Stimulated activated naive CD8-positive, alpha-beta T cell treated with anti-CD3 and anti-CD28 coated beads, Interleukin-15, amount 100 ng/mL, for 72 hours (primary cell): ENCODE results near the gene CFAP299.
"Not testable (repeated sequence)": the region's sequence is repeated elsewhere in the genome, so short reads cannot be mapped to it uniquely, and the experiment has no call there.

Experiments used
- ATAC-seq: fragments of 150-1000 bp; cut with Tn5 transposase; 2 replicates; pipeline ENCODE4 v1.10.0; 2021; ENCODE audit warnings: mild to moderate bottlenecking, moderate library complexity
- DNase-seq, 2 donors: peaks; one replicate each; pipeline ENCODE4 v3.0.0; 2021 to 2022
- H3K27ac Mint-ChIP-seq, 2 donors: one replicate each; pipeline ENCODE4 v1.8.0; 2022; ENCODE audit warnings: mild to moderate bottlenecking in 2 of 2, mixed read lengths in 2 of 2, moderate library complexity in 2 of 2
- H3K27me3 Mint-ChIP-seq: one replicate; pipeline ENCODE4 v1.8.0; 2022; ENCODE audit warnings: mixed read lengths
- H3K4me1 Mint-ChIP-seq: one replicate; pipeline ENCODE4 v1.8.0; 2022; ENCODE audit warnings: mild to moderate bottlenecking, mixed read lengths
- H3K4me3 Mint-ChIP-seq, 2 donors: one replicate each; pipeline ENCODE4 v1.8.0; 2022; ENCODE audit warnings: mild to moderate bottlenecking in 2 of 2, mixed read lengths in 2 of 2, moderate library complexity in 1 of 2
- H3K9me3 Mint-ChIP-seq, 2 donors: one replicate each; pipeline ENCODE4 v1.8.0; 2022; ENCODE audit warnings: mixed read lengths in 2 of 2

The CFAP299 gene

DNA sequence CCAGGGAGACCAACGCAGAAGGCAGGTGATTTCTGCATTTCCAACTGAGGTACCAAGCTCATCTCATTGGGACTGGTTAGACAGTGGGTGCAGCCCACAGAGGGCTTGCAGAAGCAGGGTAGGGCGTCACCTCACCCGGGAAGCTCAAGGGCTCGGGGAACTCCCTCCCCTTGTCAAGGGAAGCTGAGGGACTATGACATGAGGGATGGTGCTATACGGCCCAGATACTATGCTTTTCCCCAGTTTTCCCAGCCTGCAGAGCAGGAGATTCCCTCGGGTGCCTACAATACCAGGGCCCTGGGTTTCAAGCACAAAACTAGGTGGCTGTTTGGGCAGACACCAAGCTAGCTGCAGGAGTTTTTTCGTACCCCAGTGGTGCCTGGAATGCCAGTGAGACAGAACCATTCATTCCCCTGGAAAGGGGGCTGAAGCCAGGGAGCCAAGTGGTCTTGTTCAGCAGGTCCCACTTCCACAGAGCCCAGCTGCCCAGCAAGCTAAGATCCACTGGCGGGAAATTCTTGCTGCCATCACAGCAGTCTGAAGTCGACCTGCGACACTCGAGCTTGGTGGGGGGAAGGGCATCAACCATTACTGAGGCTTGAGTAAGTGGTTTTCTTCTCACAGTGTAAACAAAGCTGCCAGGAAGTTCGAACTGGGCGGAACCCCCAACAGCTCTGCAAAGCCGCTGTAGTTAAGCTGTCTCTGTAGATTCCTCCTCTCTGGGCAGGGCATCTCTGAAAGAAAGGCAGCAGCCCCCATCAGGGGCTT, 103.9 kb downstream of the CFAP299 start:
- Mint-ChIP-seq H3K9me3 (peaks cover 26 to 28% of the 10 kb centered on the region in 2 donors), H3K27ac (peak overlapping the region in 1 of 2 donors; percentile 21), H3K4me1 (peaks cover 20% of the 10 kb centered on the region)
- DNase-seq (peak in 1 of 2 donors; percentile 13), ATAC-seq (peak; percentile 60)
- H3K4me3 Mint-ChIP-seq, H3K27me3 Mint-ChIP-seq: not testable (repeated sequence)

DNA sequence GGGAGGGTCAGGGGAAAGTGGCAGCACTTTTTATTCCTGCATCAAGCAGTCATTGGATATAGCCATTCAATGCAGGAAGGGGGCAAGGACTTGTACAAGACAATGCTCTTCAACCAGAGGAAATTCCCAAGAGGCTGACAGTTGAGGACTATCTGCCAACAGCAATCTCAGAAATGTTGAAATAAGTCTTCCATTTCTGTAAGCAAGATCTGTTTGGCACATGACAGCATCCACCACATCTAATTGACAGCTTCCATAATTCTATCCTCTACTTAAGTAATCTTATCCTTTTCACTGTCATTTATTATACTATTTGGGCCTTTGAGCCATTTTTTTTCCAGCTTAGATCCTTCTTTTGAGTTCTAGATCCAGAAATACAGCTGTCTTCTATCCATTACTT, 110.7 kb downstream of the CFAP299 start:
- DNase-seq, result no peak

GRCh38 chr4:80446664-80447063, 111.1 kb downstream of the CFAP299 start:
- no peak overlapping the region for H3K4me3 Mint-ChIP-seq
- DNase-seq, result no peak
- no peaks in the 10 kb centered on the region for H3K27me3 Mint-ChIP-seq
- H3K9me3 Mint-ChIP-seq, result peaks cover 10 to 32% of the 10 kb centered on the region in 2 donors
- ATAC-seq, result no peak
- no peaks in the 10 kb centered on the region for H3K4me1 Mint-ChIP-seq
- no peak overlapping the region for H3K27ac Mint-ChIP-seq

More for the DNA sequence above, 110.7 kb downstream of the CFAP299 start:
- Mint-ChIP-seq H3K4me3 (no peak overlapping the region), H3K4me1 (no peaks in the 10 kb centered on the region), H3K27ac (no peak overlapping the region), H3K27me3 (no peaks in the 10 kb centered on the region), H3K9me3 (peaks cover 14 to 36% of the 10 kb centered on the region in 2 donors)
- no peak for ATAC-seq

- H3K4me1 Mint-ChIP-seq, result no peaks in the 10 kb centered on the region
- no peaks in the 10 kb centered on the region for H3K27me3 Mint-ChIP-seq
- no peak overlapping the region for H3K27ac Mint-ChIP-seq
- DNase-seq, result no peak
- peaks cover 4 to 24% of the 10 kb centered on the region in 2 donors for H3K9me3 Mint-ChIP-seq
- no peak overlapping the region for H3K4me3 Mint-ChIP-seq
- ATAC-seq, result no peak
These were observed 112.0 kb downstream of the CFAP299 start for GRCh38 chr4:80447493-80447892.

- DNase-seq (no peak), ATAC-seq (no peak)
- no peak overlapping the region for H3K27ac Mint-ChIP-seq
- H3K9me3 Mint-ChIP-seq, result peaks cover 0 to 18% of the 10 kb centered on the region in 2 donors
- no peaks in the 10 kb centered on the region for H3K27me3 Mint-ChIP-seq
- H3K4me1 Mint-ChIP-seq, result no peaks in the 10 kb centered on the region
- H3K4me3 Mint-ChIP-seq, result no peak overlapping the region
These were observed 112.5 kb downstream of the CFAP299 start for GRCh38 chr4:80448056-80448455.

DNA sequence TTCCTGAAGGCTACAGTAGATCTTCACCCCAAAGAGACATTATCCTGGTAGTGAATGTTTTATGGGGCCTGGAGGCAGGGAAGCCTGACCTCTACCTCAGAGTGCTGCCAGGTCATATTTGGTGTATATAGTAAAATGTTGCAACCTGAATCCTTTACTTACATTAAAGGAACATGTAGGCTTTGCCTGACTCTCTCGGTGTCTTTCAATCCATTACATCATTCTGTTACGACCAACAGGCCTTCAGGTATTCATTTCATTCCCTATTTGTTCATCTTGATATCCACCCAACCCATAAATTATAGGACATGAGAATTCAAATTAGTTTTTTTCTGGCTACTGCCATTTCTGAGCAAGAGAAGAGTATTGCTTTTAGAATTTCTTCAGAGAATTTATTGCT, 116.5 kb downstream of the CFAP299 start:
- no peak overlapping the region for H3K27ac Mint-ChIP-seq
- no peak for ATAC-seq

DNA sequence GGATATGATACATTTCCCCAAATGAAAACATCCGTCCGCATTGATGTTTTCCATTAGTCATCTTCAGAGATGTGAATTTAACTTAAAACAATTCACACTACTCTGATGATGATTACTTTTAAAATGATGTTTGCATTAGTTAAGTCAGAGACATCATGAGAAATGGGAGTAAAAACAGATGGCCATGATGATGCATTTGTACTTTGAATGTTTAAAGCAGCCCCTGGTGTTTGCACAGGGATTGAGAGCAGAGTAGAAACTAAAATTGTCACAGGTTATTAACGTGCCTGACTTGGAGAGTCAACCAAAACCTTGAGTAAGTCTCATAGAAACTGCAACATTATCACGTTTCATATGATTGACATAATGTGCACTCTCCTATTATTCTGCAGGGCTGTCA, 117.2 kb downstream of the CFAP299 start:
- H3K27ac Mint-ChIP-seq, result no peak overlapping the region
- H3K4me1 Mint-ChIP-seq, result no peaks in the 10 kb centered on the region
- DNase-seq, result no peak
- H3K4me3 Mint-ChIP-seq, result no peak overlapping the region
- peaks cover 5 to 9% of the 10 kb centered on the region in 2 donors for H3K9me3 Mint-ChIP-seq
- H3K27me3 Mint-ChIP-seq, result no peaks in the 10 kb centered on the region
- no peak for ATAC-seq

More for the DNA sequence above, 116.5 kb downstream of the CFAP299 start:
- no peak for DNase-seq
- H3K4me1 Mint-ChIP-seq, result no peaks in the 10 kb centered on the region
- H3K4me3 Mint-ChIP-seq, result no peak overlapping the region
- H3K27me3 Mint-ChIP-seq, result no peaks in the 10 kb centered on the region
- H3K9me3 Mint-ChIP-seq, result peaks cover 5 to 9% of the 10 kb centered on the region in 2 donors

- Mint-ChIP-seq H3K27ac (no peak overlapping the region), H3K9me3 (peaks cover 5 to 9% of the 10 kb centered on the region in 2 donors), H3K27me3 (no peaks in the 10 kb centered on the region), H3K4me3 (no peak overlapping the region), H3K4me1 (no peaks in the 10 kb centered on the region)
- ATAC-seq (no peak), DNase-seq (no peak)
These were observed 118.5 kb downstream of the CFAP299 start for GRCh38 chr4:80454040-80454439.

DNA sequence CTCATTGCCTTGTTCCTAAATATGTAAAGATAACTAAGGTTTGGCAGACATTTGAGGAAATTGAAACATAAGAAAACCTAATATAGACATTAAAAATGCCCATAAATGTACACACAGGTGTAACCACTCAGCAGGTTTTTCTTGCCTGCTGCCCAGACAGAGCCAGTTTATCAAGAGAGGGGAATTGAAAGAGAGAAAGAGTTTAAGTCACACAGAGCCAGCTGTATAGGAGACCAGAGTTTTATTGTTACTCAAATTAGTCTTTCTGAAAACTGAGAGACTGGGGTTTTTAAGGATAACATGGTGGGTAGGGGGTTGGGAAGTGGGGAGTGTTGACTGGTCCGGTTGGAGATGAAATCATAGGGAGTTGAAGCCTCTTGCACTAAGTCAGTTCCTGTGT, 119.0 kb downstream of the CFAP299 start:
- peaks cover 5 to 9% of the 10 kb centered on the region in 2 donors for H3K9me3 Mint-ChIP-seq
- no peak overlapping the region for H3K4me3 Mint-ChIP-seq
- H3K4me1 Mint-ChIP-seq, result no peaks in the 10 kb centered on the region
- ATAC-seq (no peak), DNase-seq (no peak)
- H3K27ac Mint-ChIP-seq, result no peak overlapping the region
- H3K27me3 Mint-ChIP-seq, result no peaks in the 10 kb centered on the region

- DNase-seq, result no peak
- Mint-ChIP-seq H3K4me3 (no peak overlapping the region), H3K27ac (no peak overlapping the region), H3K9me3 (peaks cover 7 to 9% of the 10 kb centered on the region in 2 donors), H3K27me3 (no peaks in the 10 kb centered on the region), H3K4me1 (peaks cover 7% of the 10 kb centered on the region)
- ATAC-seq, result no peak
These were observed 124.5 kb downstream of the CFAP299 start for GRCh38 chr4:80459918-80460473.

DNA sequence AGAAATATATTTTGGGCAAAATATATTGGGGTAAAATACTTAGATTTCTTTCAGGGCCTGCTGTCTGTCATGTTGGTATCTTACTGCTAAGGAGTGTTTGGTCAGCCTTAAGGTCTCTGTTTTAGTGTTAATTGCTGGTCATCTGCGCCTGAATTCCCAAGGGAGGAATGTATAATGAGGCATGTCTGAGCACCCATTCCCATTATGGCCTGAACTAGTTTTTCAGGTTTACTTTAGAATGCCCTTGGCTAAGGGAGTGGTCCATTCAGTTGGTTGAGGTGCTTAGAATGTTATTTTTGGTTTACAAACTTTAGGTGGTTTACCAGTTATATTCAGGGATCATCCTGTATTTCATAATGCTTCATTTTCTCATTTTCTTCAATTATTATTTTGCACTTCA, 125.9 kb downstream of the CFAP299 start:
- no peak overlapping the region for H3K4me3 Mint-ChIP-seq
- H3K27me3 Mint-ChIP-seq, result no peaks in the 10 kb centered on the region
- ATAC-seq (no peak), DNase-seq (no peak)
- peaks cover 7% of the 10 kb centered on the region for H3K4me1 Mint-ChIP-seq
- H3K27ac Mint-ChIP-seq, result no peak overlapping the region
- H3K9me3 Mint-ChIP-seq, result peaks cover 8 to 9% of the 10 kb centered on the region in 2 donors

DNA sequence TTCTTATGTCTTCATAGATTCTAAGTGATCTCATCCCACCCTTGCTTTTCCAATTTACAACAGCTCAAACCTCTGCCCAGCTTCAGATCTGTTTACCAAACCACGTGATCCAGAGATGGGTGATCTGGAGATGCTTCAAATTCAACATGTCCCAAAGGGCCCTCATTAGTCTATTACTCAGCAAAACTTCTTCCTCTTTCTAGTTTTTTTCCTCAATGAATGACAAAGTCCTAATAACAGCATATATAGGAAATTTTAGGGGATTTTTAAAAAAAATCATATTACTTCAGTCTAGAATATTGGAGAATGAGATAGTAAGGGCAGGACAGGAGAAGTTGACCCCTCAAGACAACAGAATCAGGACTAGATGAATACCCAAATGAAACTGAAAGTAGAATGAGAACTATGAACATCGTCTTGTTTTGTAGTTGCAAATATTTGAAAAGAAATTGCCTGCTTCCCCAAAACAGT, 127.1 kb downstream of the CFAP299 start:
- H3K4me1 Mint-ChIP-seq, result peaks cover 7% of the 10 kb centered on the region
- ATAC-seq (no peak), DNase-seq (no peak)
- no peaks in the 10 kb centered on the region for H3K27me3 Mint-ChIP-seq
- H3K9me3 Mint-ChIP-seq, result peaks cover 9 to 18% of the 10 kb centered on the region in 2 donors
- peak overlapping the region; percentile 77 to 89 for H3K27ac Mint-ChIP-seq
- peak overlapping the region in 1 of 2 donors; percentile 64 for H3K4me3 Mint-ChIP-seq

- Mint-ChIP-seq H3K27ac (no peak overlapping the region), H3K4me3 (peak overlapping the region in 1 of 2 donors; percentile 9), H3K4me1 (peaks cover 7% of the 10 kb centered on the region), H3K9me3 (peaks cover 9 to 20% of the 10 kb centered on the region in 2 donors), H3K27me3 (no peaks in the 10 kb centered on the region)
- ATAC-seq (no peak), DNase-seq (no peak)
These were observed 128.0 kb downstream of the CFAP299 start for GRCh38 chr4:80463509-80463908.

DNA sequence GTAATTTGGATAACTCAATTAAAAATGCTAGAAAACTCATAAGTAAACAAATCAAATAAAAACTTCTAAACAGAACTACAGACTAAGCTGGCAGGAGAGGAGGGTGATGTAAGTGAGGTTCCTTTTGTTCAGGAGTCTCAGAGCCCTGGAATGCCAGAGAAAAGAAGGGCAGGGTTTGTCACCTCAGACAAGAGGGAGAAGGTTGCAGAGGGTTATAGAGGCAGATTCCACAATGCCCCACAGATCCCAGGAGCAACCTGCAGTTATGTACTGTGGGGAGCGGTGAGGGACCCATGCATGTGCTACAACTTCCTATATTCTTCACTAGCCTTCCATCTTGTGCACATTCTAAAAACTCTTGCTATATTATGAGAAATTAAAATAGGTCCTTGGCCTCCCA, 129.7 kb downstream of the CFAP299 start:
- Mint-ChIP-seq H3K9me3 (peaks cover 9 to 20% of the 10 kb centered on the region in 2 donors), H3K4me3 (no peak overlapping the region), H3K4me1 (peaks cover 7% of the 10 kb centered on the region), H3K27me3 (no peaks in the 10 kb centered on the region), H3K27ac (no peak overlapping the region)
- ATAC-seq (no peak), DNase-seq (no peak)

DNA sequence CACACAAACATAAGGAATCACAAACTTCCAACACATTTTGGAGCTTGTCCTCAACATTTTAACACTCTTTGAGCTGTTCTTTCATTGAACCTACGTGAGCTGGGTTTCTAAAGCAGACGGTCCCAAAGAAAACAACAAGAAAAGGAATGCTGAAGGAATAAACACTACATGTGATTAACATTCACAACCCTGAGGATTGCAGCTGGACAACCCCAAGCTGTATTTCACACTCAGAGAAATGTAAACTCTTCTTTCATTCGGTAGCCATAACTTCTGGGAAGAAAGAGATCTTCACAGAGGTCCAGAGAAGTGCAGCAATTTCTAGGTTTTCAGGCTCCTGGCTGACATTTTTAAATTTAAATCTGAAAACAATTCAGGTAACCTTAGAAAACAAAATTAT, 130.2 kb downstream of the CFAP299 start:
- Mint-ChIP-seq H3K9me3 (peaks cover 9 to 20% of the 10 kb centered on the region in 2 donors), H3K27ac (no peak overlapping the region), H3K27me3 (no peaks in the 10 kb centered on the region), H3K4me1 (peaks cover 7% of the 10 kb centered on the region), H3K4me3 (no peak overlapping the region)
- DNase-seq (no peak), ATAC-seq (no peak)

GRCh38 chr4:80466618-80467017, 131.1 kb downstream of the CFAP299 start:
- Mint-ChIP-seq H3K27me3 (no peaks in the 10 kb centered on the region), H3K4me1 (peaks cover 7% of the 10 kb centered on the region), H3K27ac (no peak overlapping the region), H3K4me3 (no peak overlapping the region), H3K9me3 (peaks cover 6 to 20% of the 10 kb centered on the region in 2 donors)
- no peak for ATAC-seq
- no peak for DNase-seq
